ENCODE measurements around the gene ACHE. TPM values are rescaled to one million over a fixed set of nuclear protein-coding genes. Genes with fewer than 3 reads are reported as not detected.

ACHE gene
- total RNA-seq, 4 donors from 2014 or later, result 3.3 to 35.4 (median 25.3) TPM

DNA sequence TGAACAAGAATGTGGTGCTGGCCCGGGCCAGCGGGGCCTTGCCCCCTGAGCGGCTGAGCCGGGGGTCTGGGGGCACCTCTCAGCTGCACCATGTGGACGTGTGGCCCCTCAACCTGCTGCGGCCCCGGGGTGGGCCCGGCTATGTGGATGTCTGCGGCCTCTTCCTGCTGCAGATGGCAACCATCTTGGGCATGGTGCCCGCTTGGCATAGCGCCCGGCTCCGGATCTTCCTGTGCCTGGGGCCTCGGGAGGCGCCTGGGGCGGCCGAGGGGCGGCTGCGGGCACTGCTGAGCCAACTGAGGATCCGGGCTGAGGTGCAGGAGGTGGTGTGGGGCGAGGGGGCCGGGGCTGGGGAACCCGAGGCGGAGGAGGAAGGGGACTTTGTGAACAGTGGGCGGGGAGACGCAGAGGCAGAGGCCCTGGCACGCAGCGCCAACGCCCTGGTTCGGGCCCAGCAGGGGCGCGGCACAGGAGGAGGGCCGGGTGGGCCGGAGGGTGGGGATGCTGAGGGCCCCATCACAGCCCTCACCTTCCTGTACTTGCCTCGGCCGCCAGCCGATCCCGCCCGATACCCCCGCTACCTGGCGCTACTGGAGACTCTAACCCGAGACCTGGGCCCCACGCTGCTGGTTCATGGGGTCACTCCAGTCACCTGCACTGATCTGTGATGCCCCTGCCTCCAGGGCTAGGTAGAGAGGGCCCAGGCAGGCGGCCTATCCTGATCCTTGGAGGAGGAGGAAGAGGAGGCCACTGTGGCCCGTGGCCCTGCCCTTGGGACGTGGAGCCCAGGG, 29.6 kb downstream of the ACHE start:
- peak in 2 of 3 donors; percentile 84 to 88 for DNase-seq
- Histone ChIP-seq H3K4me1 (peaks cover 6 to 42% (median 12%) of the 10 kb centered on the region in 4 donors), H3K4me3 (peak overlapping the region; percentile 15 to 71 (median 48)), H3K27ac (peak overlapping the region; percentile 75 to 95 (median 86)), H3K36me3 (peaks cover 0 to 13% (median 0%) of the 10 kb centered on the region in 3 donors), H3K9me3 (no peaks in the 10 kb centered on the region), H3K27me3 (no peaks in the 10 kb centered on the region)
- TF ChIP-seq, protein P1, sequence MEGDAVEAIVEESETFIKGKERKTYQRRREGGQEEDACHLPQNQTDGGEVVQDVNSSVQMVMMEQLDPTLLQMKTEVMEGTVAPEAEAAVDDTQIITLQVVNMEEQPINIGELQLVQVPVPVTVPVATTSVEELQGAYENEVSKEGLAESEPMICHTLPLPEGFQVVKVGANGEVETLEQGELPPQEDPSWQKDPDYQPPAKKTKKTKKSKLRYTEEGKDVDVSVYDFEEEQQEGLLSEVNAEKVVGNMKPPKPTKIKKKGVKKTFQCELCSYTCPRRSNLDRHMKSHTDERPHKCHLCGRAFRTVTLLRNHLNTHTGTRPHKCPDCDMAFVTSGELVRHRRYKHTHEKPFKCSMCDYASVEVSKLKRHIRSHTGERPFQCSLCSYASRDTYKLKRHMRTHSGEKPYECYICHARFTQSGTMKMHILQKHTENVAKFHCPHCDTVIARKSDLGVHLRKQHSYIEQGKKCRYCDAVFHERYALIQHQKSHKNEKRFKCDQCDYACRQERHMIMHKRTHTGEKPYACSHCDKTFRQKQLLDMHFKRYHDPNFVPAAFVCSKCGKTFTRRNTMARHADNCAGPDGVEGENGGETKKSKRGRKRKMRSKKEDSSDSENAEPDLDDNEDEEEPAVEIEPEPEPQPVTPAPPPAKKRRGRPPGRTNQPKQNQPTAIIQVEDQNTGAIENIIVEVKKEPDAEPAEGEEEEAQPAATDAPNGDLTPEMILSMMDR (IDR thresholded peaks at IDR 0.05), result no peak
- TF ChIP-seq POLR2A (IDR thresholded peaks at IDR 0.05), result peak; percentile 7 to 45

DNA sequence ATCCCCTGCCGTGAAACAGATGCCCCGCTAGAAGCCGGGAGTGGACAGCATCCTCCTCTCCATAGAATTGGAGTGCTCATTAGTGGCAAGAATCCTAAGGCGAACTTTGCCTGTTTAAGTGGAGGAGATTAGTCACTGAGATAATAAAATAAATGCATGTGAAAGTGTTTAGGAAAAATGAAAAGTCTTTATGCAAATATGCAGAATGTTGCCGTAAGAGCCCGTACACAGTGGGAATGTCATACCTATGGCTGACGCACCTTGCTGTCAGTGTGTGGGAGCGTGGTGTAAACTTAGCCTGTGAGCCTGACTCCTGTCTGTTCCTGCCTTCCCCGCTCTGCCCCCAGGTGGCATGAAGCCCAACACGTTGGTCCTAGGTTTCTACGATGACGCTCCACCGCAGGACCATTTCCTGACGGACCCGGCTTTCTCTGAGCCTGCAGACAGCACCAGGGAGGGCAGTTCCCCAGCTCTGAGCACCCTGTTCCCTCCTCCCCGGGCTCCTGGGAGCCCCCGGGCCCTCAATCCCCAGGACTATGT, 30.2 kb downstream of the ACHE start:
- H3K27ac ChIP-seq, result peak overlapping the region; percentile 75 to 95 (median 86)
- DNase-seq, result no peak

DNA sequence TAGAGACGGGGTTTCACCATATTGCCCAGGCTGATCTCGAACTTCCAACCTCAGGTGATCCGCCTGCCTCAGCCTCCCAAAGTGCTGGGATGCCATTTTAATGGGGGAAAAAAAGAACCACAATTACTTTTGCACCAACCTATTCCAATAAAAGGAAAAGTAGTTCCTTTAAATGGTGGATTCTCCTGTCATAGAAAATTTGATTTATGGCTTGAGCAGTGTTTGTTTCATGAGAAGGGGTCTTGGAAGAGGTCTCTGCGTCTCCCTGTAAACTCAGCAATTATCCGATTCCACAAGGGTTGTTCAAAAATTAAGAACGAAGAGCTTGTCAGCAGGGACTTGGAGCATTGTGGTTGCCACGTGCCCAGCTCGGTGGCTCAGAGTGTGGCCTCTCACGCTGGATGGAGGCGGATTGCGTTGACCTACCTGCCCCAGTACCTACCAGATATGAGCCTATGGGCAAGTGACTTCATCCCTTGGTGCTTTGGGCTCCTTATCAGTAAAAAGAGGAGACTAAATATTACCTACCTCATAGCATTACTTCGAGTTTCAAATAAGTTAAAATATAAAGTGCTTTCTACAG, 31.3 kb downstream of the ACHE start:
- Histone ChIP-seq H3K4me1 (peaks cover 6 to 42% (median 12%) of the 10 kb centered on the region in 4 donors), H3K27ac (no peak overlapping the region), H3K4me3 (no peak overlapping the region)

More for the DNA sequence above, 30.2 kb downstream of the ACHE start:
- peak overlapping the region in 3 of 4 donors; percentile 9 to 71 (median 66) for H3K4me3 ChIP-seq
- peaks cover 6 to 42% (median 12%) of the 10 kb centered on the region in 4 donors for H3K4me1 ChIP-seq
- H3K9me3 ChIP-seq, result no peaks in the 10 kb centered on the region
- H3K27me3 ChIP-seq, result no peaks in the 10 kb centered on the region
- TF ChIP-seq POLR2A (IDR thresholded peaks at IDR 0.05), result no peak
- TF ChIP-seq, protein P1 (IDR thresholded peaks at IDR 0.05), result no peak
- peaks cover 0 to 13% (median 0%) of the 10 kb centered on the region in 3 donors for H3K36me3 ChIP-seq

DNA sequence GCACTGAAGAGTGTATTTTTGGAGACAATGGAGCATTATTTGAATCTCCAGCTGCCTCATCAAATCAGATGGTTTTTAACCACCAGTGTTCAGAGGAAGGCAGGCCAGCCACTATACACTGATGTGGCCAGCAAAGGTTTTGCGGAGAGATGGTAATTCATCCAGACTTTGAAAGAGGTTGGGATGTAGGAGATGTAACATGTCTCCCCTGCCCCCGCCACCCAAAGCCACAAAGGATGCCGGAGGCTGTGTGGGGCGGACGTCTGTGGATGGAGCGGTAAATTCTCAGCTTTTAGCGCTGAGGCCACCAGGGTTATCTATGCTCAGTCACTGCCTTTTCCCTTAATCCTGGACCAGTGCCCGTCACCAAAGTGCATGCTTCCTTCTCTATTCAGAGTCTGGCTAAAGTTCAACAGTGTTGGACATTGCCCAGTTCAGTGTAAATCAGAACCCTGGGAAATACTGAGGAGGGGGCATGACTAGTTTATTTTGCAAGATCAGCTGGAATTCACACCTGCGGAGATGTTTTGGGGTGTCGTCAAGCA, 32.2 kb downstream of the ACHE start:
- H3K36me3 ChIP-seq, result peaks cover 0 to 20% (median 0%) of the 10 kb centered on the region in 3 donors
- H3K9me3 ChIP-seq, result no peaks in the 10 kb centered on the region
- H3K27me3 ChIP-seq, result no peaks in the 10 kb centered on the region
- TF ChIP-seq POLR2A (IDR thresholded peaks at IDR 0.05), result no peak
- TF ChIP-seq, protein P1 (IDR thresholded peaks at IDR 0.05), result no peak
- DNase-seq, result peak in 1 of 3 donors; percentile 73
- peak overlapping the region in 1 of 4 donors; percentile 19 for H3K27ac ChIP-seq
- no peak overlapping the region for H3K4me3 ChIP-seq
- peaks cover 6 to 33% (median 12%) of the 10 kb centered on the region in 4 donors for H3K4me1 ChIP-seq

More for the DNA sequence above, 31.3 kb downstream of the ACHE start:
- no peak for DNase-seq
- no peak for TF ChIP-seq POLR2A (IDR thresholded peaks at IDR 0.05)
- TF ChIP-seq, protein P1 (IDR thresholded peaks at IDR 0.05), result no peak
- no peaks in the 10 kb centered on the region for H3K9me3 ChIP-seq
- no peaks in the 10 kb centered on the region for H3K27me3 ChIP-seq
- H3K36me3 ChIP-seq, result peaks cover 0 to 20% (median 0%) of the 10 kb centered on the region in 3 donors

DNA sequence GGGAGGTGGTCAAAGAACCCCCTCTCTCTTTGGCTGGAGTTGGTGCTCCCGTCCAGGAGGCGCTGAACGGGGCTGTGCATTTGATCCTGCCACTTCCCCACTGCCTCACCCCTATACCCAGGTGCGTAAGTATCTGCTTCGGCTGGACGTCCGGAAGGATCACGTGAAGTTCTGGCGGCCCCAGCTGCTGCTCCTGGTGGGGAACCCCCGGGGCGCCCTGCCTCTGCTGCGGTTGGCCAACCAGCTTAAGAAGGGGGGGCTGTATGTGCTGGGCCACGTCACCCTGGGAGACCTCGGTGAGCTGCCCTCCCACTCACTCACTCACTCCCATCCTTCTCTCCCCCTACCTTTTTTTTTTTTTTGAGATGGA, 34.1 kb downstream of the ACHE start:
- peaks cover 0 to 20% (median 0%) of the 10 kb centered on the region in 3 donors for H3K36me3 ChIP-seq
- no peak overlapping the region for H3K4me3 ChIP-seq
- H3K4me1 ChIP-seq, result peaks cover 2 to 24% (median 4%) of the 10 kb centered on the region in 4 donors
- no peaks in the 10 kb centered on the region for H3K9me3 ChIP-seq
- TF ChIP-seq POLR2A (IDR thresholded peaks at IDR 0.05), result no peak
- TF ChIP-seq, protein P1 (IDR thresholded peaks at IDR 0.05), result no peak
- no peaks in the 10 kb centered on the region for H3K27me3 ChIP-seq
- H3K27ac ChIP-seq, result no peak overlapping the region
- no peak for DNase-seq
